Right lobe of liver (tissue), 6 donors: ENCODE measurements around the gene ACP3. TPM values are rescaled to one million over a fixed set of nuclear protein-coding genes. Genes with fewer than 3 reads are reported as not detected.

ENCODE experiments used
- ATAC-seq, 4 donors: fragments of 200-7000 bp; cut with Tn5 transposase; one replicate each; pipeline ENCODE4 v1.9.1; 2020; ENCODE audit warnings: mild to moderate bottlenecking in 4 of 4, moderate library complexity in 4 of 4
- DNase-seq, 3 donors: peaks; one replicate each; pipeline ENCODE4 v3.0.0-alpha.2; 2020
- H3K27ac ChIP-seq, 3 donors: fragments of 200-600 bp; one replicate each; pipeline ENCODE4 v1.8.0; 2022
- H3K27me3 ChIP-seq, 2 donors: fragments of 200-600 bp; one replicate each; pipeline ENCODE4 v1.8.0; 2022
- H3K36me3 ChIP-seq, 4 donors: fragments of 200-600 bp; sonication (generic) in 1 of 4; one replicate each; pipeline versions ENCODE4 v1.5.1 to v1.8.0; 2017 to 2022; ENCODE audit warnings: control low read depth in 1 of 4
- H3K4me1 ChIP-seq, 4 donors: fragments of 200-600 bp; sonication (generic) in 1 of 4; one replicate each; pipeline versions ENCODE4 v1.5.1 to v1.8.0; 2017 to 2022; ENCODE audit warnings: control low read depth in 1 of 4
- H3K4me3 ChIP-seq, 3 donors: fragments of 200-600 bp; one replicate each; pipeline ENCODE4 v1.8.0; 2022
- H3K9me3 ChIP-seq, 4 donors: fragments of 200-600 bp; sonication (generic) in 1 of 4; one replicate each; pipeline versions ENCODE4 v1.5.1 to v1.8.0; 2017 to 2022; ENCODE audit warnings: control low read depth in 1 of 4
- POLR2A ChIP-seq: fragments of 450-650 bp; IDR thresholded peaks from one replicate; pipeline ENCODE4 v1.6.1; 2017; ENCODE audit warnings: antibody characterized with exemption, mild to moderate bottlenecking
- WGBS: methylation state at CpG from one replicate; pipeline ENCODE4 v1.1.6; 2018; ENCODE audit warnings: low coverage, low lambda C conversion rate; ENCODE audit not compliant: insufficient coverage; ENCODE audit errors: missing lambda C conversion rate; 5-methylcytosine and 5-hydroxymethylcytosine counted together
- intact Hi-C, 2 donors: fragments of 100-400 bp; cut with DNase I; formaldehyde crosslinking; loops; one replicate each; pipeline versions ENCODE4 v1.11.2 to v1.14.1; 2022
- total RNA-seq, 6 experiments: library from RNA; depleted of rRNA in 2 of 6; stranded (reverse); fragments of >200 nt in 2 of 6; fragmentation: NEBNext Ultra II Directional in 3 of 6; extraction: Animal tissue kit (Norgen Biotek cat#: 25700) in 3 of 6; gene quantifications; one replicate each; pipeline versions ENCODE4 v1.1.0 to v1.2.4, GENCODE V29; 2016 to 2023
- TF ChIP-seq, protein P1 (sequence below), 4 donors: fragments of 200-600 bp in 3 of 4; fragments of 450-650 bp in 1 of 4; IDR thresholded peaks; one replicate each; pipeline versions ENCODE4 v1.5.1 to v1.8.0; 2016 to 2022; ENCODE audit warnings: antibody characterized with exemption in 4 of 4, mild to moderate bottlenecking in 2 of 4
- donor health status: DM: no; HTN: yes; CAD: no.
- donor health status: DM: no; HTN: no; CAD: no.
- donor health status: DM: no; HTN: no; CAD: no.
- donor health status: DM: no; HTN: yes; CAD: no.
- donor health status: DM: no; HTN: yes; CAD: no.

ACP3 gene
- total RNA-seq, 6 experiments from 2014 or later, result 0.12 to 0.49 (median 0.22) TPM; not detected in 1

DNA sequence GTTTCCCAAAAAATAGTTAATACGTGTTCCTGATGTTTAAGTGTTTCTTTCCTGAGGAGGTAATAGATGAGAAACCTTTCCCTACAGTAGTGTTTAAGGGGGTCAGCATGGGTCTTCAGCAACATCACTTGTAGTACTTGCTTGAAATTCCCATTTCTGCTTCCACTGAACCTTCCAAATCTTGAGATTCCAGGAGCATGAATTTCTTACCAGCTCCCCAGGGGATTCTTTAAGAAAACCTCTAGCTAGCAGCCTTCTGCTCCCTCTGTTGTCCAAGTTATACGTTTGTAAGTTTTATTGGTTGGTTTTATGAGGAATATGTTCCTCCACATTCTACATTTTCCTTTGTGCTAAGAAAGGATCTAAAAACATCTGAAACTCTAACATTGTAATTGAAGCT lies 38.2 kb upstream of the ACP3 start:
- Histone ChIP-seq H3K36me3 (no peaks in the 10 kb centered on the region), H3K27ac (no peak overlapping the region), H3K27me3 (no peaks in the 10 kb centered on the region), H3K4me3 (no peak overlapping the region), H3K9me3 (peaks cover 0 to 2% (median 0%) of the 10 kb centered on the region in 4 donors), H3K4me1 (no peaks in the 10 kb centered on the region)
- no peak for TF ChIP-seq POLR2A
- TF ChIP-seq, protein P1, sequence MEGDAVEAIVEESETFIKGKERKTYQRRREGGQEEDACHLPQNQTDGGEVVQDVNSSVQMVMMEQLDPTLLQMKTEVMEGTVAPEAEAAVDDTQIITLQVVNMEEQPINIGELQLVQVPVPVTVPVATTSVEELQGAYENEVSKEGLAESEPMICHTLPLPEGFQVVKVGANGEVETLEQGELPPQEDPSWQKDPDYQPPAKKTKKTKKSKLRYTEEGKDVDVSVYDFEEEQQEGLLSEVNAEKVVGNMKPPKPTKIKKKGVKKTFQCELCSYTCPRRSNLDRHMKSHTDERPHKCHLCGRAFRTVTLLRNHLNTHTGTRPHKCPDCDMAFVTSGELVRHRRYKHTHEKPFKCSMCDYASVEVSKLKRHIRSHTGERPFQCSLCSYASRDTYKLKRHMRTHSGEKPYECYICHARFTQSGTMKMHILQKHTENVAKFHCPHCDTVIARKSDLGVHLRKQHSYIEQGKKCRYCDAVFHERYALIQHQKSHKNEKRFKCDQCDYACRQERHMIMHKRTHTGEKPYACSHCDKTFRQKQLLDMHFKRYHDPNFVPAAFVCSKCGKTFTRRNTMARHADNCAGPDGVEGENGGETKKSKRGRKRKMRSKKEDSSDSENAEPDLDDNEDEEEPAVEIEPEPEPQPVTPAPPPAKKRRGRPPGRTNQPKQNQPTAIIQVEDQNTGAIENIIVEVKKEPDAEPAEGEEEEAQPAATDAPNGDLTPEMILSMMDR (IDR thresholded peaks at IDR 0.05), result no peak
- intact Hi-C loops, result no loop called here
- WGBS, result 36% methylated on average over 2 of the region's 2 CpGs
- DNase-seq (no peak), ATAC-seq (no peak)

DNA sequence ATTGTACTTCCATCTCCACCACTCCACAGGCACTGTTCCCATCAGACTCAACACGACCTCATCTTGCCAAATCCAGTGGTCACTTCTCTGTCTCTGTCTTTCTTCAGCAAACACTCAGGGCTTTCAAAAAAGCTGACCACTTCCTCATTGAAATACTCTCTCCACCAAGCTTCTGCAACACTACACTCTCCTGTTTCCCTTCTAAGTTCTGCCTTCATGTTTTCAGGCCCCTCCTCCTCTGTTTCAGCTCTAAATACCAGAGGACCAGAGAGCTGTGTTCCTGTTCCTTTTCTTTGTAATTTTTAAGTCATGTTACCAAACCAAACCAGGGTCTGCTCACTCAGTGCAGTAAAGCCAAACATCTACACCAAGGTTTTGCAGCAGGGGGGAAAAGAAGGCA lies 33.8 kb upstream of the ACP3 start:
- ATAC-seq (peak; percentile 68 to 89 (median 78)), DNase-seq (no peak)
- Histone ChIP-seq H3K27ac (no peak overlapping the region), H3K9me3 (peaks cover 0 to 2% (median 0%) of the 10 kb centered on the region in 4 donors), H3K36me3 (no peaks in the 10 kb centered on the region), H3K4me3 (no peak overlapping the region), H3K27me3 (no peaks in the 10 kb centered on the region), H3K4me1 (no peaks in the 10 kb centered on the region)
- no peak for TF ChIP-seq POLR2A
- TF ChIP-seq, protein P1 (IDR thresholded peaks at IDR 0.05), result no peak
- intact Hi-C loops, result no loop called here
- 7% methylated on average over 1 of the region's 1 CpG for WGBS

DNA sequence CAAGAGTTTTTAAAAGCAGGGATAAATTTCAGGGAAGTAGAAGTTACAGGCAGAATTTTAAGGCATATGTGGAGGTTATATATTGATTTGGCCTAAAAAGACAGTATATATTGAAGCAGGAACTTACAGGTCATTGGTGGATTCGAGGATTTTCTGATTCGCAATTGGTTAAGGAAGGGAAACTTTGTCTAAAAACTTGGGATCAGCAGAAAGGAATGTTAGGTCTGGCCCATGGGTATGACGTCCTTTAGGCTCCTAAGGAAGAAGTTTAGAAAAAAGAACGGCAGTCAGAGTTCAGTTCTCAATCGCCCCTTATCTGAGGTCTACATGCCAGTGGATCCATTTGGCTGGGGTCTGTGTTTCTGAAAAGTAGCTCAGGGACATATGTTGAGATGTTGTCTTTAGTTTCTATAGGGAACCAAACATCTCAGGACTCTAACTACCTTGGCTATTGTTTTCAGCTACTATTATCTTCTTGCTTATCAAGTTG lies 33.2 kb upstream of the ACP3 start:
- H3K36me3 ChIP-seq, result no peaks in the 10 kb centered on the region
- WGBS, result 53% methylated on average over 5 of the region's 5 CpGs
- H3K9me3 ChIP-seq, result peaks cover 0 to 2% (median 0%) of the 10 kb centered on the region in 4 donors
- no peak overlapping the region for H3K27ac ChIP-seq
- no peak for DNase-seq
- peak in 2 of 4 donors; percentile 16 for ATAC-seq
- no peaks in the 10 kb centered on the region for H3K27me3 ChIP-seq
- intact Hi-C loops, result no loop called here
- TF ChIP-seq POLR2A, result no peak
- TF ChIP-seq, protein P1 (IDR thresholded peaks at IDR 0.05), result no peak
- H3K4me1 ChIP-seq, result no peaks in the 10 kb centered on the region
- no peak overlapping the region for H3K4me3 ChIP-seq

DNA sequence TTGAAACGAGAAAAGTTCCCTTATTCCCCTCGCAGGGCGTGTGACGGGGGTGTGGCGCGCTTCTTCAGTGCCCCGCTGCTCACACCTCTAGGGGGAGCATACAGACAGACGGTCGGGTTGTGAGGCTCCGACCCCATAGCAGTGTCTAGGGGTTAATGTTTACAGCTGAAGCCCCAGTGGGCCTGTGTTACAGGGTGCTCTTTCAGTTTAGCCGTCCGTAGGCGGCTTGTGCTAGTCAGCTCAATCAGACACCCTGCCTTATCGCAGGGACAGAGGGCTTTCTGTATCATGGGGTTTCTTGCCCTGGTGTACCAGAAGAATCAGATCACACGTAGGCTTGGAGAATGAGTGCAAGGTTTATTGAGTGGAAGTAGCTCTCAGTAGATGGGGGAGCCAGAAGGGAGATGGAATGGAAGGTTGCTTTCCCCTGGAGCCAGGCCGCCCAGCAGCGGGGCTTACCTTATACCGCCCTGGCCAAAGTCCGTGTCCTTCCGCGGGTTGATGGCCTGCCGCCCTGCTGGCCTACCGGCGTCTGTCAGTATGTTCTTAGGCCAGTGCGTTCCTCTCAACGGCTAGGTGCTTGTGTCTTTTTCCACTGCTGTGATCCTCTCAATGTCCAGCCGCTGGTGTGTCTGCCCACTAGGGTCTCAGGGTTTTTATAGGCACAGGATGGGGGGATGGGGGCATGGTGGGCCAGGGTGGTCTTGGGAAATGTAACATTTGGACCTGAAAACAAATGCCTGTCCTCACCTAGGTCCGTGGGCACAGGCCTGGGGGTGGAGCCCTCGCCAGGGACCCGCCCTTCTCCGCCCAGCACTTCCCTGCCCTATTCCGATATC lies 32.2 kb upstream of the ACP3 start:
- WGBS, result 61% methylated on average over 11 of the region's 32 CpGs
- H3K4me1 ChIP-seq, result no peaks in the 10 kb centered on the region
- peak; percentile 45 to 85 (median 51) for ATAC-seq
- H3K4me3 ChIP-seq, result no peak overlapping the region
- DNase-seq, result peak in 1 of 3 donors; percentile 28
- H3K27ac ChIP-seq, result no peak overlapping the region
- TF ChIP-seq, protein P1 (IDR thresholded peaks at IDR 0.05), result no peak
- no peak for TF ChIP-seq POLR2A
- H3K9me3 ChIP-seq, result peaks cover 0 to 2% (median 0%) of the 10 kb centered on the region in 4 donors
- H3K27me3 ChIP-seq, result no peaks in the 10 kb centered on the region
- no peaks in the 10 kb centered on the region for H3K36me3 ChIP-seq
- intact Hi-C loops, result no loop called here
